NT2/D1 (cell line): ENCODE data around the gene CDR2L.

Experiments
- YY1 ChIP-seq: IDR thresholded peaks from 2 replicates; pipeline ENCODE4 v1.6.1; 2011; ENCODE audit not compliant: insufficient read length, insufficient read depth
- ZNF274 ChIP-seq: IDR thresholded peaks from 2 replicates; pipeline ENCODE4 v1.6.1; 2011; ENCODE audit warnings: mild to moderate bottlenecking, low read depth, low read length

DNA sequence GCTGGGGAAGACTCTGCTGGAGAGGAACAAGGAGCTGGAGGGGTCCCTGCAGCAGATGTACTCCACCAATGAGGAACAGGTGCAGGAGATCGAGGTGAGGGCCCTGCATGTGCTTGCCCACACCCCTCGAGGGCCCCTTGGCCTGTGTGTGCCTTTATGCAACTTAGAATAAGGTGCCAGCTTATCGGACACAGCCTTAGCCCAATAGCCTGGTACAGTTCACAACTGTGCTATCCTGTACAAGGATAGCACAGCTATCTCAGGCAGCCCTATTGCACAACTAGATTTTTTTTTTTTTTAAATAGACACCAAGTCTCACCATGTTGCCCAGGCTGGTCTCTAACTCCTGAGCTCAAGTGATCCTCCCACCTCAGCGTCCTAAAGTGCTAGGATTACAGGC lies 12.1 kb downstream of the CDR2L start:
- TF ChIP-seq YY1, result no peak
- TF ChIP-seq ZNF274, result no peak
